Fibroblast of the aortic adventitia (primary cell): Measurements from ENCODE around the gene MAN1B1. TPM values are rescaled to one million over a fixed set of nuclear protein-coding genes. Genes with fewer than 3 reads are reported as not detected.

ENCODE experiments used
- DNase-seq: peaks from one replicate; pipeline ENCODE4 v3.0.0-alpha.2; 2010; ENCODE audit warnings: low read depth
- H3K4me3 ChIP-seq: 2 replicates; pipeline ENCODE4 v1.5.1; 2011; ENCODE audit warnings: low read depth, mild to moderate bottlenecking, control low read depth, low read length, moderate library complexity
- CTCF ChIP-seq: IDR thresholded peaks from 2 replicates; pipeline ENCODE4 v1.5.1; 2011; ENCODE audit warnings: mild to moderate bottlenecking, low read length, control low read depth, inconsistent platforms; ENCODE audit not compliant: insufficient read depth
- total RNA-seq: library from RNA; depleted of rRNA; stranded (reverse); fragments of >200 nt; gene quantifications from 2 replicates; pipeline ENCODE4 v1.2.3, GENCODE V29; 2012; ENCODE audit warnings: low replicate concordance

MAN1B1 gene
- total RNA-seq, 1 donor: 50.8 TPM

GRCh38 chr9:137103206-137103999 is 16.6 kb downstream of the MAN1B1 start:
- H3K4me3 ChIP-seq: no peak overlapping the region
- DNase-seq: no peak
- no peak for TF ChIP-seq CTCF

- H3K4me3 ChIP-seq: no peak overlapping the region
- TF ChIP-seq CTCF: no peak
- DNase-seq: no peak
Observed at GRCh38 chr9:137105814-137106661, 19.3 kb downstream of the MAN1B1 start.

- no peak overlapping the region for H3K4me3 ChIP-seq
- TF ChIP-seq CTCF: no peak
- DNase-seq: no peak
Observed at GRCh38 chr9:137106662-137107250, 20.0 kb downstream of the MAN1B1 start.

- no peak overlapping the region for H3K4me3 ChIP-seq
- no peak for TF ChIP-seq CTCF
- no peak for DNase-seq
Observed at GRCh38 chr9:137107312-137107921, 20.6 kb downstream of the MAN1B1 start.

GRCh38 chr9:137107982-137108381 is 21.2 kb downstream of the MAN1B1 start:
- TF ChIP-seq CTCF: no peak
- no peak overlapping the region for H3K4me3 ChIP-seq
- DNase-seq: no peak

- no peak overlapping the region for H3K4me3 ChIP-seq
- DNase-seq: no peak
Observed at GRCh38 chr9:137108608-137109249, 21.9 kb downstream of the MAN1B1 start.

More at GRCh38 chr9:137108608-137109249, 21.9 kb downstream of the MAN1B1 start:
- no peak for TF ChIP-seq CTCF
